Measurements from ENCODE around the gene AGTRAP.
A peak's percentile ranks its signal among the peaks of the same experiment; 100 is the strongest.

Gene AGTRAP

DNA sequence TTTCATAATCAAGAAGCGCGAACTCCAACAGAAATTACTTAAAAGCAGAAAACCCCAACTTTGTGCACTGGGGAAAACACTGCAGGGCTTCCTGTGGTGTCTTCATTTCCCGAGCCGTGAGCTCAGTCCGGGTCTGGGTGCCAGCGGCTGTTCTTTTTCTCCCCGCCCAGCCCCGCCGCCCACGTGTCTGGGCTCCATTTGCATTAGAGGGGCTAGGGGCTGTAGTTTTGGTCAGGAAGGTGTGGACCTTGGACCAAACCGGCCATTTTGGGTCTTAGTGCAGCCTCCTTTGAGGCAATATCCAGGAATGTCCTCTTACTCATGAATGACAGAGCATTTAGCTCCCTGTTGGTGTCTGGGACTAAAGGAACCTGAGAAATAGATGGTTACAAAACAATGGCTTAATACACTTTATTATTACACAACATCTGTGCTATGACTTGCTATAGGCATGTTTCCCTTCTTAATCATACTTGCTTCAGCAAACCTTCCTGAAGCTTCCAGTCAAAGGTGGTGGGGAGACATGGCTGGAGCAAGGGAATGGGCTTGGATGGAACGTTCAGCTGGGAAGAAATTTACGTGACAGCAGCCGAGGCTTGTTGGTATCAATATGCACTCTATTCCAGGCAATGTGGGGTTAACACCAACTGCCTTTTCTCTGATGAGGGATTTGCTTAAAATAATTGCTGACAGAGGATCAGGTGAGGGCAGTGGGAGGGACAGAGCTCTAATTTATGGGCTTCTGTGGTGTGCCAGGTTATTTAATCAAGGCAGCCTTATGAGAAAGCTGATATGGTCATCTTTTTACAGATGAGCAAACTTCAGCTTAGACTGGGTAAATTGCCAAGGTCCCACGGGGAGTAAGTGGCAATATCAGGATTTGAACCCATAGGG, 1.1 kb downstream of the AGTRAP start:
- peak; percentile 46 for DNase-seq

GRCh38 chr1:11738096-11738495, 2.2 kb downstream of the AGTRAP start:
- no peak for DNase-seq

DNA sequence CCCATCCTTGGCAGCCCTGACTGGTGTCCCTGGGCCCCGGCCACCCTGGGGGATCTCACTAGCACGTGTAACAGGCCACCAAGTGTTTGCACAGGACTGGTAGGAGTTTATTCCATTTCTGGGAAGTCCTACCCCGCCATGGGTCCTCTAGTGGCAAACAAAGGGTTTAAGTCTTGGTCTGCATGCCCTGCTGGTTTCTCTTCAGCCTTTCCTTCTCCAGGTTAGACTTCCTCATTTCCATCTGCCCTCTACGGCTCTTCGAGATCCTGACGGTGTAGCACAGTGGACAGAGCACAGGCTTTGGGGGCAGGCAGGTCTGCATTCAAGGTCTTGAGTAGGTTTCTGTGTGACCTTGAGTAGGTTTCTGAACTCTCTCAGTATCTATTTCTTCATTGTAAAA, 2.8 kb downstream of the AGTRAP start:
- no peak for DNase-seq

DNA sequence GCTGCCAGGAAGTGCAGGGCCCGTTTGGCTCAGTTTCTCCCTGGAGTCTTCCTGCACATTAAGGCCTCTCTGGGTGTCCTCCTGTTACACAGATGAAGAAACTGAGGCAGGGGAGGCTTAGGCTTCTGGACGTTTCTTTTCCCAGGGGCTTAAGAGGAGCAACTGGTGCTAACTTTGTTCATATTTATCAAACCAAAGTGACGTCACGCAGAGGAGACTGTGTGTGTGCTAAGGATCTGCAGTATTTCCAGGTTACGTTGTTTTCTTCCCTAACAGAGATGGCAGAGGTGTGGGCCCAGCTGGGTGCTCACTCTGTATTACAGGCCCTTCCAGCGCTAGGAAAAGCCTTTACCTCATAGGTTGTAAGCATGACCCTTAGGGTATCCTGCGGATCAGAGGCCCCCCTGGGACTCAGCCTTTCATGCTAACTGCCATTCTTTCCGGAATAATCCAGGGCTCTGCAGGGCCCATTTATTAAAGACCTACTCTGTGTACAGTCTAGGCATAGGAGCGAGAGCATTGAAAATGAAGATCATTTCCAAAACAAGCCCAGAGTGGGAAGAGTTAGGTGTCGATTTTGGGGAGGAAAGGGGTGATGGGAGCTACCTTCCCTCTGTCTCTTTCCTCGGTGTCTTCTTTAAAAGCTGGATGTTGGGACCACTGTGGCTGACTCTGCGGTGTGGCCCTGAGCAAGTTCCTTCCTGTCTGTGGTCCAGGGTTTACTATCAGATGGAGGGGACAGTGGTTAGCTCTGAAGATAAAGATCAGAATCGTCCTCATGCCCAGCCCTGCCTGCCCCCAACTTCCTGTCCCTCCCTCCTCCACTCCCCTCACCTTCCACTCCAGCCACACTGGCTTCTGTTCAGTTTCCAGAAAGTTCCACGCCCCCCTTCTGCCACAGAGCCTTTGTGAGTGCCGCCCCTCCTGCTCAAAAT, 4.6 kb downstream of the AGTRAP start:
- DNase-seq, result no peak

GRCh38 chr1:11741482-11741881, 5.5 kb downstream of the AGTRAP start:
- no peak for DNase-seq

DNA sequence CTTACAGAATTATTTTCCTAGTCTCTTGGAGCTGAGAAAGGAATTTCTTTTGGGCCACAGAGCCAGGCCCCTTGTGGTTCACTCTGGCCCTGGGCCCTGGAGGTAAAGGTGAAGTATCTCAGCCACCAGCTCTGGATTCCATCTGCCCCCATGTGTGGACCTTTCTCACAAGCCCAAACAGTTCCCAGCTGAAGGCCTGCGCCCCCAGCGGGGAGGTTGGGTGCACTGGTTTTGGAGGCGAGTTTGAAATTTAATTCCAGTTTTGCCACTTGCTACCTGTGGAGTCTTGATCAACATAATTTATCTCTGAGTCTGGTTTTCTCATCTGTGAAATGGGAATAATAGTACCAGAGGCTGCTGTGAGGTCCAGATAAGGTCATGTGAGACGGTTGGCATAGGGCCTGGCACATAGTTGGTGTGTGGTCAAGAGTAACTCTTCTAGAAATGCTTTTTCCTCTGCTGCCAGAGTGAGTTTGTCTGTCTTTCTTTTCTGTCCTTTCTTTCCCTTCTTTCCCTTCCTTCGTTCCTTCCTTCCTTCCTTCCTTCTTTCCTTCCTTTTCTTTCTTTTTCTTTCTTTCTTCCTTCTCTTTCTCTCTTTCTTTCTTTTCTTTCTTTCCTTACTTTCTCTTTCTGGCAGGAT, 6.1 kb downstream of the AGTRAP start:
- DNase-seq, result no peak

DNA sequence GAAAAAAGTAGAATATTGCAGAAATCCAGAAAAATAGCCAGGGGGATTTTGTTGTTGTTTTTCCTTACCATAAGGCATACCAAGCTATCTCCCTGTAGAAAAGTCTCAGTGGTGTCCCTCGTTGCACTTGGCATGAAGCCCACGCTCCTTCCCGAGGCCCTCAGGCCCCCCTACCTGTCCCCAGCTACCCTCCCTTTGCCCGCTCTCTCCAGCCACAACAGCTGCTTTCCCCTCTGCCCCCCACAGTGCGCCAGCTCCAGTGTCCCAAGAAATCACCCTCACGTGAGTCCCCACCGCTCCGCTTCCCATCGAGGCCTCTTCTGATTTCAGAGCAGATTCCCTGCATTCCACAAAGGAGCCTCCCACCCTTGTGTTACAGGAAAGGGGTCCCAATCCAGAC, 8.4 kb downstream of the AGTRAP start:
- DNase-seq, result no peak

DNA sequence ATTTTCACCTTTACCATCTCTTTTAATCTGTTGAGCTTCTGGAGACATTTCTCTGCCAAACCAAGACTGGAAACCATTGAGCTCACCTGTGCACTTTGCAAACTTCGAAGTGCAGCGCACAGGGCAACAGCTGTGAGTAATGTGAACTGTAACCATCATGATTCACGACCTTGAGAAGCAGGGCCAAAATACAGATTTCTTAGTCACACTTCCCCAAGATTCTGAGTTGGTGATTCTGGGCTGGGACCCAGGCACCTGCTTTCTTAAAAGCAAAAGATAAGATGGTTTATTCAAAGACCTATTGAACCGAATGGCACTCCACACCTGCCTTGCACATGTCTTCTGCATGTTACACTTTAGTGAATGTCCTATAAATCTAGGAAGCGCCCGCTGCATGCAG, 10.2 kb downstream of the AGTRAP start:
- no peak for DNase-seq

DNA sequence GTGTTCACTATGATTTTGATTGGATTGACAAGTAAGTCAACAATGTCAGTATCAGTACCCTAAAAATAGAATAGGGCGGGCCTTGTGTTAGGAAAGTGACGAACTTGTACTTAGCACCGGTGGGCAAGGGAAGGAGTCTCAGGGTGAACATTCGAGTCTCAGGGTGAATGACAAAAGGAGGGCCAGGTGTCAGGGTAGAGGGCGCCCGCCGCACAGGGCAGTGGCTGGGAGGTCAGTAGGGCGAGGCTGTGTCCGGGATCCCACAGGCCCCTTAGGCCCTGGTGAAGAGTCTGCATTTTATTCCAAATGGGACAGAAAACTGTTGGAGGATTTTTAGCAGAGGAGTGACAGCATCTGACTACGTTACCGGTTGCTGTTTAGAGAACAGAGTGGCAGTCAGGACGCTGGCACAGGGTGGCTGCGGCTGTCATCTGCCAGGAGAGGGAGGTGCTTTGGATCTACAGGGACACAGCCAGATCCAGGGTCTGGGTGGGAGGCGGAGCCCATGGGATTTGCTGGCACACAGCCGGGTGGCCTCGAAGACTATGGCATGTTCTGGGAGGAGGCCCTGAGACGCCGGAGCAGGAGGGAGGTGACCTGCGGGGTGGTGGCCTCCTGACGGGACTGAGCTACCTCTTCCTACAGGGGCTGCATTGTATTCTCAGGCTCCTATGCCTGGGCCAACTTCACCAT, 11.0 kb downstream of the AGTRAP start:
- no peak for DNase-seq

GRCh38 chr1:11748294-11749202, 12.6 kb downstream of the AGTRAP start:
- no peak for DNase-seq

GRCh38 chr1:11749203-11749689, 13.3 kb downstream of the AGTRAP start:
- DNase-seq, result no peak

DNA sequence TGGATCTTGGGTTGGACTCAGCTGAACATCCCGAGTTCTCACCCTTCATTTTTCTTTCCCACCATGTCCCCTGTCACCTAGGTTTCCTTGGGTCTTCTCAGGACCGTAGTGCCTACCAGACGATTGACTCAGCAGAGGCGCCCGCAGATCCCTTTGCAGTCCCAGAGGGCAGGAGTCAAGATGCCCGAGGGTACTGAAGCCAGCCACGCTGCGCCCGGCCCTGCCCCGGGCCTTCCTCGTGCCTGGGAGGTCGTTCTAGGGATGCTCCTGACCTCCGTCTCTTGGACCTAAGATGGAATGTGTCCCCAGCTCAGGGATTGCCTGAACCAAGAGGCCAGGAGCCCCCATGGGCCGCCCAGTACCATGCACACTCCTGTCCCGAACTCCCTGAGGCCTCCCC, 14.1 kb downstream of the AGTRAP start:
- DNase-seq, result no peak

- no peak for DNase-seq
Observed at GRCh38 chr1:11751087-11751486, 15.2 kb downstream of the AGTRAP start.

DNA sequence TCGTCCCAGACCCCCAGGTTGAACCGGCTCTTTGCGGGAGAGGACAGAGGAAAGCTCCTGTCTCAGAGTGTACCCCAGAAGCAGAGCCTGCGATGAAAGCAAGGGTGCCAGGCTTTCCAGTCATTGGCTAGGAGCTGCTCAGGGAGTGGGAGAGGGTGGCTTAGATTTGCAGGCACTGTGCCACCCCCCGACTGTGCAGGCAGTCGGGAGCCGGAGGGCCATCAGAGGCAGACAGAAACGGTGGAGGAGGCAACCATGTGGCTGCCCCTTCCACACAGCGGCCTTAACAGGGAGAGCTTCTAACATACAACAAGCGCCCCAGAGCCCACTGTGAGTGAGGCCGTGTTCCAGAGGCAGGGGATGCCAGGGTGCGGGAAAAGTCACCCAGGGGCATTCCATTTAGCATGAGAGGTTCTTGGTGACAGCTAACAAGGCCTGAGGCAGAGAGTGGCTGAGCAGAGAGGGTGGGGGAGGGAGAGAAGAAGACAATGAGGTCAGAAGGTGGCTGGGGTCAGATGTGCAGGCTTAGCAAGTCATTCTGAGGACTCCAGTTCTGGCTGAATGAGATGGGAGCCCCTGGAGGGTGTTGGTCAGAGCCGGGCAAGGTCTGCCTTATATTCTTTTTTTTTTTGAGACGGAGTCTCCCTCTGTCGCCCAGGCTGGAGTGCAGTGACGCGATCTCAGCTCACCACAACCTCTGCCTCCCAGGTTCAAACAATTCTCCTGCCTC, 16.6 kb downstream of the AGTRAP start:
- no peak for DNase-seq

GRCh38 chr1:11753555-11754208, 17.7 kb downstream of the AGTRAP start:
- DNase-seq, result no peak

DNA sequence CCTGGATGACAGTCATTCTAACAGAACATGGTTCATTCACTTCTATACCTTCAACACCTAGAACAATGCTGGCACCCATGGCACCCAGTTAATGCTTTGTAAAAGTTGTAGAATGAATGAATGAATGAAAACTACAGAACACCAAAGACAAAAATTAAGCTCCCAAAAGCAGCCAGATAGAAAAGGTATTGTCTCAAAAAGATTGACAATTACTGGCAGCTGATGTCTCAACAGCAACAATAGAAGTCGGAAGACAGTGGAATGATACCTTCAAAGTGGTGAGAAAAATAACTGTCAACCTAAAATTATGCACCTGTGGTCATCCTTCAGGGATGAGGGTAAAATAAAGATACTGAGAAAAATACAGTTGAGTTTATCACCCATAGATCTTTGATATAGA, 21.1 kb downstream of the AGTRAP start:
- DNase-seq, result no peak

GRCh38 chr1:11759791-11760190, 23.9 kb downstream of the AGTRAP start:
- DNase-seq, result no peak

- no peak for DNase-seq
Observed at GRCh38 chr1:11761285-11761684, 25.3 kb downstream of the AGTRAP start.

DNA sequence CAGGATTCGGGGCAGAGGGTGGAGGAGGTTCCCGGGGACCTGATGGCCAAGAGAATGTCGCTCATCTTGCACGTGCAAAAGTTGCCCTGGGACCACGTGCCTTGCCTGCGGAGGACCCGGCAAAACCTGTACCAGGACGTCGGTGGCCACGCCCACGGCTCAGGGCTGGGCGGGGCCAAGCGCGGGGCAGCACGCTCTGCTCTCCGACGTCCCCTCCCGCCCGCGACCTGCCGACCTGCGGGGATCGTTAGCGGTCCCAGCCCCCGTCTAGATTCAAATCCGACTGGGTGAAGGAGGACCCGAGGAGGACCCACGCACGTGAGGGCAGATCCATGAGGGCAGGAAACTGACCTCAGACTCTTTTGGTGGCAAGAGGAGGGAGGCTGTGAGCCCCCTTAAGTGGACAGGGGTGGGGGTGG, 26.1 kb downstream of the AGTRAP start, which contains the start of gene C1orf167:
C1orf167 (plus strand) TSS at position 206 of the 419 bp plus-strand sequence. CDS start 2,208 bp downstream, outside the sequence.
- no peak for DNase-seq

GRCh38 chr1:11764115-11764514, 28.2 kb downstream of the AGTRAP start:
- DNase-seq, result no peak

Data from NCI-H510A (cell line).